Measurements from ENCODE around the gene KRTAP5-9. TPM values are rescaled to one million over a fixed set of nuclear protein-coding genes. Genes with fewer than 3 reads are reported as not detected.

Gene KRTAP5-9
- total RNA-seq, 4 donors from 2014 or later = 0.54 TPM; not detected in 3

GRCh38 chr11:71507102-71507501, 41.1 kb upstream of the KRTAP5-9 start:
- DNase-seq = no peak
- intact Hi-C loops (cut with DNase I) = no loop called here
- H3K36me3 ChIP-seq = peaks cover 0 to 5% of the 10 kb centered on the region in 2 donors
- no peak overlapping the region for H3K4me3 ChIP-seq (replicated peaks in 1 of 3)
- TF ChIP-seq, protein P1, sequence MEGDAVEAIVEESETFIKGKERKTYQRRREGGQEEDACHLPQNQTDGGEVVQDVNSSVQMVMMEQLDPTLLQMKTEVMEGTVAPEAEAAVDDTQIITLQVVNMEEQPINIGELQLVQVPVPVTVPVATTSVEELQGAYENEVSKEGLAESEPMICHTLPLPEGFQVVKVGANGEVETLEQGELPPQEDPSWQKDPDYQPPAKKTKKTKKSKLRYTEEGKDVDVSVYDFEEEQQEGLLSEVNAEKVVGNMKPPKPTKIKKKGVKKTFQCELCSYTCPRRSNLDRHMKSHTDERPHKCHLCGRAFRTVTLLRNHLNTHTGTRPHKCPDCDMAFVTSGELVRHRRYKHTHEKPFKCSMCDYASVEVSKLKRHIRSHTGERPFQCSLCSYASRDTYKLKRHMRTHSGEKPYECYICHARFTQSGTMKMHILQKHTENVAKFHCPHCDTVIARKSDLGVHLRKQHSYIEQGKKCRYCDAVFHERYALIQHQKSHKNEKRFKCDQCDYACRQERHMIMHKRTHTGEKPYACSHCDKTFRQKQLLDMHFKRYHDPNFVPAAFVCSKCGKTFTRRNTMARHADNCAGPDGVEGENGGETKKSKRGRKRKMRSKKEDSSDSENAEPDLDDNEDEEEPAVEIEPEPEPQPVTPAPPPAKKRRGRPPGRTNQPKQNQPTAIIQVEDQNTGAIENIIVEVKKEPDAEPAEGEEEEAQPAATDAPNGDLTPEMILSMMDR (IDR thresholded peaks at IDR 0.05) = no peak
- no peaks in the 10 kb centered on the region for H3K27me3 ChIP-seq
- H3K4me1 ChIP-seq = no peaks in the 10 kb centered on the region
- 95 to 97% methylated on average over 5 of the region's 5 CpGs for WGBS, 2 donors
- no peak overlapping the region for H3K27ac ChIP-seq
- no peaks in the 10 kb centered on the region for H3K9me3 ChIP-seq

- Histone ChIP-seq H3K36me3 (no peaks in the 10 kb centered on the region), H3K4me3 (replicated peaks in 1 of 3) (no peak overlapping the region), H3K4me1 (no peaks in the 10 kb centered on the region), H3K27me3 (no peaks in the 10 kb centered on the region), H3K9me3 (no peaks in the 10 kb centered on the region), H3K27ac (no peak overlapping the region)
- intact Hi-C loops (cut with DNase I) = no loop called here
- TF ChIP-seq, protein P1 (IDR thresholded peaks at IDR 0.05) = no peak
- TF ChIP-seq POLR2A (IDR thresholded peaks at IDR 0.05) = no peak
- WGBS, 2 donors = 96% methylated on average over 18 to 51 of the region's 55 CpGs
- no peak for DNase-seq
Measured at GRCh38 chr11:71518506-71519471, 29.4 kb upstream of the KRTAP5-9 start.

GRCh38 chr11:71519546-71519945, 28.7 kb upstream of the KRTAP5-9 start:
- intact Hi-C loops (cut with DNase I) = no loop called here
- Histone ChIP-seq H3K27ac (no peak overlapping the region), H3K36me3 (no peaks in the 10 kb centered on the region), H3K4me3 (replicated peaks in 1 of 3) (no peak overlapping the region), H3K9me3 (no peaks in the 10 kb centered on the region), H3K4me1 (no peaks in the 10 kb centered on the region), H3K27me3 (no peaks in the 10 kb centered on the region)
- DNase-seq = no peak
- no peak for TF ChIP-seq POLR2A (IDR thresholded peaks at IDR 0.05)
- TF ChIP-seq, protein P1 (IDR thresholded peaks at IDR 0.05) = no peak
- 79 to 90% methylated on average over 10 of the region's 10 CpGs for WGBS, 2 donors

GRCh38 chr11:71525188-71525937, 22.9 kb upstream of the KRTAP5-9 start:
- H3K27me3 ChIP-seq = no peaks in the 10 kb centered on the region
- no peaks in the 10 kb centered on the region for H3K9me3 ChIP-seq
- no peak for DNase-seq
- intact Hi-C loops (cut with DNase I) = no loop called here
- 64 to 88% methylated on average over 3 of the region's 3 CpGs for WGBS, 2 donors
- TF ChIP-seq, protein P1 (IDR thresholded peaks at IDR 0.05) = no peak
- TF ChIP-seq POLR2A (IDR thresholded peaks at IDR 0.05) = no peak
- H3K27ac ChIP-seq = no peak overlapping the region
- no peaks in the 10 kb centered on the region for H3K36me3 ChIP-seq
- H3K4me3 ChIP-seq (replicated peaks in 1 of 3) = no peak overlapping the region
- no peaks in the 10 kb centered on the region for H3K4me1 ChIP-seq

Data from thyroid gland (tissue), 4 donors.